Measurements from ENCODE around the gene ITSN1. TPM values are rescaled to one million over a fixed set of nuclear protein-coding genes. Genes with fewer than 3 reads are reported as not detected.
"Not testable (repeated sequence)": the region's sequence is repeated elsewhere in the genome, so short reads cannot be mapped to it uniquely, and the experiment has no call there.

Gene ITSN1
- total RNA-seq, 1 donor from 2014 or later, result 4.5 TPM

DNA sequence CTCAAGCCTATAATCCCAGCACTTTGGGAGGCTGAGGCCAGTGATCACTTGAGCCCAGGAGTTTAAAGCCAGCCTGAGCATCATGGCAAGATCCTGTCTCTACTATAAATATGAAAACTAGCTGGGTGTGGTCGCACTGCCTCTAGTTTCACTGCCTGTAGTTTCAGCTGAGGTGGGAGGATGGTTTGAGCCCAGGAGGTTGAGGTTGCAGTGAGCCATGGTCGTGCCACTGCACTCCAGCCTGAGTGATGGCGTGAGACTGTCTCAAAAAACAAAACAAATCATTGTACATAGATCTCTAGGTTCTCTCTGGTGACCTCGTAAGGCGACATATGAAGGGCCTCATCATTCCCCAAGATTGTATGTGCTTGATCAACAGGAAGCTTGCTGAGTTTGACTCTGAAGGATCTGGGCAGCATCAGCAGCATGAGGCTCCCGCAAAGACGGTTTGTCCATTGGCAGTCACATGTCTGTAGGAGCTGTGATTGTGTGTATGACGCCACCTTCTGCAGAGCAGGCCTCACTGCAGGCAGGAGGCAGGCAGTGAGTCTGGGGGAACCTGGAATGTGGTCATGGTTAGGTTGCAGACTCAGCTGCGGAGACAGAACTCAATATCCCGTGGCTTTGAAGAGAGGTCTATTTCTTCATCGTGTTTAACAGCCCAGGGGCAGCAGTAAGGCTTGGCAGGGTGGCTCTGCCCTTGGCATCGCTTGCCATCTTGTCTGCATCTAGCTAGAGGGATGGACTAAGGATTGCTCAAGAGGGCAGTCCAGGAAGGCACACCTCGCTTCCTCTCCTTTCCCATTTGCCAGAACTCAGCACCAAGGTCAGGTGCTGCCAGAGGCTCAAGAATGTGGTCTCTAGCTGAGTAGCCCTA, 259.3 kb downstream of the ITSN1 start:
- peaks cover 37% of the 10 kb centered on the region for H3K36me3 Mint-ChIP-seq (ENCODE audit: low read depth)

DNA sequence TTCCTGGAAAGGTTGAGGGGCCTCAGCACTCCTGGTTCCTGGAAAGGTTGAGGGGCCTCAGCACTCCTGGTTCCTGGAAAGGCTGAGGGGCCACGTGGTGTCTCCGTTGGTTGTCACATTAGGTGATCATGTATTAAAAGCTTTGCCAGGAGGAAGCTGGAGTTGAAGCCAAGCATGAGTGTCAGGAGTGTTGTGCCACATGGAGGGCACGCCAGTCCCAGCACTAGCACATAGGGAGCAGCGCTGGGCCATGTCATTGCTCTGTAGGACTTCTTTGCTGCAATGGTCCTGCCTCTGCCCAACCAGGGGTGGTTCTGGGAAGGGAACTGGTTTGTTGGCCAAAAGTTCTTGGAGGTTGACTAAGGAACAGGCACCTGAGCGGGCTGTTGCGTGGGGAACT, 260.0 kb downstream of the ITSN1 start:
- intact Hi-C loops (cut with micrococcal nuclease), result no loop called here
- H3K9me3 Mint-ChIP-seq, result no peaks in the 10 kb centered on the region
- peaks cover 42% of the 10 kb centered on the region for H3K36me3 Mint-ChIP-seq (ENCODE audit: low read depth)
- H3K4me1 Mint-ChIP-seq (ENCODE audit: low read depth), result peaks cover 10% of the 10 kb centered on the region
- H3K4me3 Mint-ChIP-seq, result no peak overlapping the region
- no peak overlapping the region for H3K27ac Mint-ChIP-seq
- no peak for DNase-seq (ENCODE audit: low spot score)
- H3K27me3 Mint-ChIP-seq (ENCODE audit: insufficient read depth), result no peaks in the 10 kb centered on the region

More for the DNA sequence above, 259.3 kb downstream of the ITSN1 start:
- Mint-ChIP-seq H3K4me3 (no peak overlapping the region), H3K4me1 (ENCODE audit: low read depth) (peaks cover 10% of the 10 kb centered on the region), H3K27me3 (ENCODE audit: insufficient read depth) (no peaks in the 10 kb centered on the region), H3K27ac (peak overlapping the region; percentile 7), H3K9me3 (no peaks in the 10 kb centered on the region)
- intact Hi-C loops (cut with micrococcal nuclease), result no loop called here
- DNase-seq (ENCODE audit: low spot score), result no peak

DNA sequence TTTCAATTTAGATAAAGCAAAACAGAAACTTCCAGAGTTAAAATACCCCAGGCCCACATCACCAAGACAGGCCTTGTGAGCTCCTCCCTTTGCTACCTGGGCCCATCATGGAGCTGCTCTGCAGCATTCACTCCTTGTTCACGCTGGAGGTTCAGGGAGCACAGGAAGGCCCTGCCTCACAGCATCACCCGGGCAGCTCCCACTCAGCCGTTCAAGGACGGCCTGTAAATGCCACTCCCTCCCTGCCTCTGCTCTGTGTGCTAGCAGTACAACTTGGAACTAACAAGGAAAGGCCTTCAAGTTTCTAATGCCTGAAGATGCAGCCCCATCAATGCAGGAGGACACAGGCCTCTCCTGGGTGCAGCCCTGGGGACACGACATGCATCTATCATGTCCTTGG, 261.7 kb downstream of the ITSN1 start:
- H3K27me3 Mint-ChIP-seq (ENCODE audit: insufficient read depth), result no peaks in the 10 kb centered on the region
- H3K4me3 Mint-ChIP-seq, result no peak overlapping the region
- DNase-seq (ENCODE audit: low spot score), result no peak
- no peaks in the 10 kb centered on the region for H3K9me3 Mint-ChIP-seq
- intact Hi-C loops (cut with micrococcal nuclease), result no loop called here
- peaks cover 14% of the 10 kb centered on the region for H3K4me1 Mint-ChIP-seq (ENCODE audit: low read depth)
- H3K36me3 Mint-ChIP-seq (ENCODE audit: low read depth), result peaks cover 49% of the 10 kb centered on the region
- no peak overlapping the region for H3K27ac Mint-ChIP-seq

DNA sequence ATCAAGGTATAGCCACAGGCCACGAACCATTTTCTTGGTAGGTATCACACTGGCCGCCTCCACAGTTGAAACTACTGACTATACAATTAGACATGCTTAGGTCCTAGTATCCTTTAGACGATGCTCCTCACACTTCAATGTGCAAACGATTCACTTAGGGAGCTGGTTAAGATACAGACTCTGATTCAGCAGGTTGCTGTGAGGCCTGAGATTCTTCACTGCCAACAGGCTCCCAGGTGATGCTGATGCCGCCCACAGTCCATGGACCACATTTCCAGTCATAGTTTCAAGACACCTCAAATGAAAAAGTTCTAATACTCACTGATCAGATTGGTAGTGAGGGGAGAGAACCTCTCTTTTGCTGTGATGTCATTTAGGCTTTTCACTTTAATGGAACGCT, 266.5 kb downstream of the ITSN1 start:
- Mint-ChIP-seq H3K27ac (no peak overlapping the region), H3K4me1 (ENCODE audit: low read depth) (peaks cover 21% of the 10 kb centered on the region), H3K4me3 (no peak overlapping the region), H3K36me3 (ENCODE audit: low read depth) (peaks cover 45% of the 10 kb centered on the region), H3K27me3 (ENCODE audit: insufficient read depth) (no peaks in the 10 kb centered on the region), H3K9me3 (no peaks in the 10 kb centered on the region)
- no peak for DNase-seq (ENCODE audit: low spot score)
- intact Hi-C loops (cut with micrococcal nuclease), result no loop called here

DNA sequence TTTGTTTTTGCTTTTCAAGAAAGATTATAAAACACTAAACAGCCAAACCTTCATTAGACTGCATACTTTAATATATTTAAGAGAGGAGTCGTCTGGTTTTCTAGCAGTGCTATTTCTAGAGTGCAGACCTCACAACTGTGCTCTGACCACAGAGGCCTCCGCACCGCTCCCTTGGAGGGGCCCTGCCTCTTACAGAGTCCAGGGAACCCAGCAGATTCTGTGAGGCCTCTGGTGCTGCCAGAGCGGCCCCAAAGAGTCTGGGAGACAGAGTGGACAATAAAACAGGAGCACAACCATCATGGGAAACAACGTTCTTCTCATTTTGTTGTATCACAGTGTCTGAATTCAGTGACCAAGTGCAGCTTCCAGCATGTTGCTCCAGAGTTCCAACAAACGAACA, 267.5 kb downstream of the ITSN1 start:
- Mint-ChIP-seq H3K4me1 (ENCODE audit: low read depth) (peaks cover 29% of the 10 kb centered on the region), H3K36me3 (ENCODE audit: low read depth) (peaks cover 46% of the 10 kb centered on the region), H3K27ac (no peak overlapping the region)

DNA sequence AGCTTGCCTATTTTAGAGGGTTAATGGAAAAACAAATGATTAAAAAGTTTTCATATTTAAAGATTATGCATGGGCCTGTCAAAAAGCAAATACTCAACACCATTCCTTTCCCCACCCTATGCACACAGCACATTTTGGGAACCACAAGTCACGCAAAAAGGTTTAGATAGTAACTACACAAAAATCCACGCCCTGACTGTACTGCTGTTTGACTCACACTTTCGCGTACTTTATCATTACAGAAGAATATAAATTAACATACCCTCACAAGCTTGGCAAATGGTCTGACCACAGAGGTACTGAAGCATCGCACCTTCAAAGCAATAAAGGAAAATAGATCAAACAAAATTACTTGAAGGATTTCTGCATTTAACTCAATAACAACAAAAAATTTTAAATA, 271.9 kb downstream of the ITSN1 start:
- Mint-ChIP-seq H3K36me3 (ENCODE audit: low read depth) (peaks cover 27% of the 10 kb centered on the region), H3K4me1 (ENCODE audit: low read depth) (peaks cover 44% of the 10 kb centered on the region)
- intact Hi-C loops (cut with micrococcal nuclease), result loop anchor here (2.0 kb wide), 1 partner anchor 277 kb away; no protein-coding TSS in a partner anchor

More for the DNA sequence above, 267.5 kb downstream of the ITSN1 start:
- Mint-ChIP-seq H3K4me3 (no peak overlapping the region), H3K9me3 (no peaks in the 10 kb centered on the region), H3K27me3 (ENCODE audit: insufficient read depth) (no peaks in the 10 kb centered on the region)
- DNase-seq (ENCODE audit: low spot score), result no peak
- intact Hi-C loops (cut with micrococcal nuclease), result no loop called here

DNA sequence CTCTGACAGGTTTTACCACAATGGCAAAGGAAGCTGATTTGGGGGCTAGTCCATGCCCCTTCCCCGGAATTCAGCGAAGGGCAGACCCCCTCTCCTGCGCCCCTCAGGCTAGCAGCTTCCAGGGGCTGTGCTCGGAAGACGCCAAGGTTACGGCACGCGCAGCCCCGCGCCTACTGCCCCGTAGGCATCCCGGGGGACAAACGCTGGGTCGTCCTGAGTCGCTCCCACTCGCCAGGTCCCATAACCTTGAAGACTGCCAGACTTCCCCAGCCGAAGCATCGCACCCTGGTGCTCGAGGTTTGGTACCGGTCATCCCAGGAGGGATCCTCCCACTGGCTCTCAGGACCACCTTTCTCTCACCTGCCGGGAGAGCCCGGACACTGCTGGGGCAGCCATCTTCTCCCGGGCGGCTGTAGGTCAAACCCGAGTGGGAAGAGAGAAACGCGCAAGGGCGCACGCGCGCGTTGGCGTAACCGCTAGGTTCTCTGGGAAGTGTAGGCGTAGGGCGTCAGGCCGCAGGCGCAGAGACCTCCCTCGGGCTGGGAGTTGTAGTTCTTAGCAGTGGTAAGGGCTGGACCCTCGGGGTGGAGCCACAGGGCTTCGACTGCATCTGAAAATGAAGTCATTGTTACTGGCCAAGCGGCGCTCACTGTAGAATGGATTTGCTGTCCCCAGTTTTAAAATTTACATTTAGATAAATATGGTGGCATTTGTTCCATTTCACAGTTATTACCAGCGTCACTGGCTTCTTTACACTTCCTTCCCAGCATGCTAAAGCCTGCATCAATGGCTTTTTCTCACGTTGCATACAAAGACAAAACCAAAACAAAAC, 273.3 kb downstream of the ITSN1 start, which contains the start of gene ATP5PO:
TSS of gene ATP5PO (minus strand) at position 437 of the 832 bp plus-strand sequence. CDS start at position 396, 41 bp downstream.
- Mint-ChIP-seq H3K27ac (peak within 1 kb of the TSS; percentile 98), H3K4me1 (ENCODE audit: low read depth) (peaks cover 39% of the 10 kb centered on the region), H3K9me3 (no peaks in the 10 kb centered on the region), H3K36me3 (ENCODE audit: low read depth) (peaks cover 23% of the 10 kb centered on the region), H3K27me3 (ENCODE audit: insufficient read depth) (no peaks in the 10 kb centered on the region), H3K4me3 (peak within 1 kb of the TSS; percentile 99)
- intact Hi-C loops (cut with micrococcal nuclease), result loop anchor here (1.0 to 5.0 kb wide), 7 partner anchors 32 to 700 kb away; partner anchors contain the start of genes CRYZL1 and RCAN1
- peak; percentile 97 for DNase-seq (ENCODE audit: low spot score)

More for the DNA sequence above, 271.9 kb downstream of the ITSN1 start:
- peak overlapping the region; percentile 99 for H3K4me3 Mint-ChIP-seq
- no peaks in the 10 kb centered on the region for H3K27me3 Mint-ChIP-seq (ENCODE audit: insufficient read depth)
- H3K9me3 Mint-ChIP-seq, result no peaks in the 10 kb centered on the region
- no peak for DNase-seq (ENCODE audit: low spot score)
- peak overlapping the region; percentile 2 for H3K27ac Mint-ChIP-seq

DNA sequence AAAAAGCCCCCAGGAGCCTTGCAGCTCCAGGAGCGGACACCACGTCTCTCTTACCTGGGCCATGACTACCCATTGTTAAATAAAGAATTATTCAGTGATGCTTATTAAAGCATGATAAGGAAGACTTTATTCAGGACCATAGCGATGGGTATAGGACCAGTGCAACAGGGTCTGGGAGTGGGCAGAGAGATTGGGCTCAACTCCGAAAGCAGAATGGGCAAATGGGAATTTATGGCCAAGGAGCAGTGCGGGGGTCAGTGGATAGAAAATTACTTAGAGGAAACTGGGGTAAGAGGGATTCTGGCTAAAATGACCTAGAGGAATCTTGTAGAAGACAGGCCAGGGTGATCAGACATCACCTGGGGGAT, 273.9 kb downstream of the ITSN1 start:
- peak overlapping the region; percentile 99 for H3K4me3 Mint-ChIP-seq
- intact Hi-C loops (cut with micrococcal nuclease), result loop anchor here (5.0 kb wide), 1 partner anchor 116 kb away; no protein-coding TSS in a partner anchor
- H3K27ac Mint-ChIP-seq, result peak overlapping the region; percentile 98
- H3K36me3 Mint-ChIP-seq (ENCODE audit: low read depth), result peaks cover 19% of the 10 kb centered on the region
- no peaks in the 10 kb centered on the region for H3K9me3 Mint-ChIP-seq
- peaks cover 43% of the 10 kb centered on the region for H3K4me1 Mint-ChIP-seq (ENCODE audit: low read depth)
- no peaks in the 10 kb centered on the region for H3K27me3 Mint-ChIP-seq (ENCODE audit: insufficient read depth)
- DNase-seq (ENCODE audit: low spot score), result no peak

DNA sequence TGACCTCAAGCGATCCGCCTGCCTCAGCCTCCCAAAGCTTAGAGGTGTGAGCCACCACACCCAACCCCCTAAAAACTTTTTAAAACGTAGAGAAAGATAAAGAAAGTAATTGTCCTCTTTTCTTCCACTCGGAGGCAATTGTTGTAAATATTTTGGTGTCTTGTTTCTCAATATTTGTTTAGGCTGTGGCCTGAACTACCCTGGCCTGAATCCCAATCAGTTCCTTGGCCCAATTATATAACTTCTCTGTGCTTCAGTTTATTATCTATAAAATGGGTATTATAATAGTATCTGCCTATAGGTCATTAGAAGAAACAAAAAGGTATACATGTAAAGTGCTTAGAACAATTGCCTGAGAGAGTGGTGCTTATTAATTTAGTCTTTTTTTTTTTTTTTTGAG, 275.1 kb downstream of the ITSN1 start:
- Mint-ChIP-seq H3K27me3 (ENCODE audit: insufficient read depth) (peaks cover 1% of the 10 kb centered on the region), H3K4me1 (ENCODE audit: low read depth) (peaks cover 43% of the 10 kb centered on the region), H3K27ac (no peak overlapping the region), H3K4me3 (no peak overlapping the region), H3K9me3 (no peaks in the 10 kb centered on the region), H3K36me3 (ENCODE audit: low read depth) (peaks cover 16% of the 10 kb centered on the region)
- DNase-seq (ENCODE audit: low spot score), result no peak
- intact Hi-C loops (cut with micrococcal nuclease), result loop anchor here (5.0 kb wide), 1 partner anchor 115 kb away; no protein-coding TSS in a partner anchor

DNA sequence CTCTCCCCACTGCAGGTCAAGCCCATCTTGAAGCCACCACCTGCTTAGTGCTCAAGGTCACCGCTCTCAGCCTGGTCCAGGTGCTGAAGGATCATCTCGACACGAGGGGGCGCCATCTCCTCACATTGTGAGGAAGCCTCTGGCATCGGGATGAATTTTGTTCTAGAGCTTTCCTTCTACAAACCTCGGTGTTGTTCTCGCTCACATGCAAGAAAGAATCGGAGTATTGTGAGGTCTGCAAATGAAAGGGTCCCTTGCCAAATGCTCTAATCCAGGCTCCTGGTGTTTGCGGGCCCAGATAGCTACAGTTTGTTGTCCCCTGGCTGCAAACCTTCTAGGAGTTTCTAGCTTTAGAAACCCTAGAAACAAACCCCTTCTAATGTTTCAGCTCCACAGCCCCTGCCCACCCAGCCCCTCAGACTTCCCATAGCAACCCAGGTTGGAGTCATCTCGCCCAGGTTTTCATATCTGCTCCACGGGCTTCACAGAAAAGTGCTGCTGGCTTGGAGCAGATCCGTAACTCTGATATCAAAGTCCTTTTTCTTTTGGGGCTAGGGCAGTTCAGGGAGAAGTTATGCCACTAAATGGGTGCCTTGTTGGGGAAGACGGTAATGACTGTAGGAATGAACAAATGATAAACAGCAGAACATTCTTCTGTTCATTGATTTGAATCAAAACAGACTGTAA, 281.9 kb downstream of the ITSN1 start:
- intact Hi-C loops (cut with micrococcal nuclease), result loop anchor here (2.0 kb wide), 6 partner anchors 53 to 319 kb away; partner anchors contain the start of genes MRPS6 and SLC5A3

DNA sequence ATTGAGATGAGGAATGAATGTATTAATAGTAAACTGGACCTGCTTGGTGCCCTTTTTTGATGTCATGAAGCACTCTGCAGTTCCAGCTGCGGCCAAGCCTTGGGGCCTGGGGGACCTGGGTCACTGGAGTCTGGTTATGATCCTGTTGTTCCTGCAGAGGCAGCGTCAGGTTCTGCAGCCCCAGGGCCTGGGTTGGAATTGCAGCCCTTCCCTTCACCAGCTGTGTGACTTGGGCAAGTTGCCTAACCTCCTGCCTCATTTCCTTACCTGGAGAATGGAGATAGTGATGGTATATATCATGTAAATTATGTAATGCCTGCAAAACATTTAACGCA, 282.4 kb downstream of the ITSN1 start:
- Mint-ChIP-seq H3K27ac (no peak overlapping the region), H3K27me3 (ENCODE audit: insufficient read depth) (peaks cover 3% of the 10 kb centered on the region), H3K4me3 (no peak overlapping the region), H3K9me3 (no peaks in the 10 kb centered on the region), H3K36me3 (ENCODE audit: low read depth) (no peaks in the 10 kb centered on the region), H3K4me1 (ENCODE audit: low read depth) (peaks cover 27% of the 10 kb centered on the region)
- DNase-seq (ENCODE audit: low spot score), result no peak
- intact Hi-C loops (cut with micrococcal nuclease), result loop anchor here (2.0 kb wide), 6 partner anchors 52 to 318 kb away; partner anchors contain the start of genes MRPS6 and SLC5A3

More for the DNA sequence above, 281.9 kb downstream of the ITSN1 start:
- Mint-ChIP-seq H3K27ac (no peak overlapping the region), H3K4me3 (no peak overlapping the region), H3K27me3 (ENCODE audit: insufficient read depth) (peaks cover 3% of the 10 kb centered on the region), H3K9me3 (no peaks in the 10 kb centered on the region), H3K4me1 (ENCODE audit: low read depth) (peaks cover 27% of the 10 kb centered on the region), H3K36me3 (ENCODE audit: low read depth) (no peaks in the 10 kb centered on the region)
- peak; percentile 79 for DNase-seq (ENCODE audit: low spot score)

DNA sequence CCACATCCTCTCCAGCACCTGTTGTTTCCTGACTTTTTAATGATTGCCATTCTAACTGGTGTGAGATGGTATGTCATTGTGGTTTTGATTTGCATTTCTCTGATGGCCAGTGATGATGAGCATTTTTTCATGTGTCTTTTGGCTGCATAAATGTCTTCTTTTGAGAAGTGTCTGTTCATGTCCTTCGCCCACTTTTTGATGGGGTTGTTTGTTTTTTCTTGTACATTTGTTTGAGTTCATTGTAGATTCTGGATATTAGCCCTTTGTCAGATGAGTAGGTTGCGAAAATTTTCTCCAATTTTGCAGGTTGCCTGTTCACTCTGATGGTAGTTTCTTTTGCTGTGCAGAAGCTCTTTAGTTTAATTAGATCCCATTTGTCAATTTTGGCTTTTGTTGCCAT, 283.9 kb downstream of the ITSN1 start:
- H3K27ac Mint-ChIP-seq; H3K9me3 Mint-ChIP-seq; intact Hi-C loops (cut with micrococcal nuclease); H3K4me3 Mint-ChIP-seq; DNase-seq (ENCODE audit: low spot score); H3K36me3 Mint-ChIP-seq (ENCODE audit: low read depth); H3K27me3 Mint-ChIP-seq (ENCODE audit: insufficient read depth): not testable (repeated sequence)
- peaks cover 20% of the 10 kb centered on the region for H3K4me1 Mint-ChIP-seq (ENCODE audit: low read depth)
